Measurements from ENCODE around the gene RRP15.

GRCh38 chr1:218254296-218254946 is 30.7 kb upstream of the RRP15 start:
- TF ChIP-seq POLR2AphosphoS5 (IDR thresholded peaks at IDR 0.05; ENCODE audit: low read depth, low read length) (no peak), REST (IDR thresholded peaks at IDR 0.05; ENCODE audit: insufficient read depth in 1 of 2, low read depth in 2 of 2, low read length in 2 of 2) (no peak), SIN3A (IDR thresholded peaks at IDR 0.05; ENCODE audit: borderline replicate concordance, insufficient read depth, low read length) (no peak), TAF1 (IDR thresholded peaks at IDR 0.05; ENCODE audit: borderline replicate concordance, insufficient read depth, low read length) (no peak), FOXP2 (optimal IDR thresholded peaks at IDR 0.05; ENCODE audit: borderline replicate concordance, extremely low read depth, extremely low read length, insufficient read depth) (no peak)

Data from PFSK-1 (cell line).